ENCODE results near the gene LY86.
"Not testable (repeated sequence)": the region's sequence is repeated elsewhere in the genome, so short reads cannot be mapped to it uniquely, and the experiment has no call there.

Gene LY86

DNA sequence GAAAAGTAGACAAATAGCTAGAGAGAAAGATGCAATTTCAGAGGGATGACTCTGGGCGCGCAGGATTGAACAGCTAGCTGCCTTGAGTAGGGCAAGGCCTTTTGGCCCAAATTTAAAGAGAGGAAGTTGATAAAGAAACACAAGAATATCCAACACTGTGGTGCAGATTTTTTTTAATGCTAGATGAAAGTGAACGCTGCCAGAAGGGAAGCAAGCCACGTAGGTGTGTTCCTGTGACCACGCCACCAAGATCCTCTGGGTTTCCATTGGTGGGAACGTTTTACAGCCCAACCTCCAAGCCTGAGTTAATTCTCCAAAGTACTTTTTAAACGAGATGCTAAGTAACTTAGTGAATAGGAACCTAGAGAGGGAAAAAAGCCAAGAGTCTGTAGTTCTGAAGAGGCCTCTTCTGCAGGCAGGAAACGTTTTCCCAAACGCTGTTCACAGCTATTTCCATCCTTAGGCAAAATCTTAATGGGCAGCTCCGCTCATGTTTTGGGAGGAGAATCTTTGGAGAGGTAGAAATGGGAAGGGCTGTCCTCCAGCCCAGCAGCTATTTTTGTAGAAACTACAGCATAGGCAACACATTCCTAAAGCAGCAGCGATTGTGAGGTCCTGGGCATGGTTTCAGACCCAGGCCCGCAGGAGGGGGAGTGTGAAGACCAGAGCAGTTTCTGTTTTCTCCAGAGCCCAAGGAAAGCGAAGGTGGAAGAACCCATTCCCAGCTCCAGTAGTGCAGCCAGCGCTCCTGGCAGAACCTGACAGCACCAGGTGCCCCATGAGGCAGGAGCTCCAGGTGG is 8.2 kb downstream of the LY86 start:
- no peak for DNase-seq (ENCODE audit: low read depth)

DNA sequence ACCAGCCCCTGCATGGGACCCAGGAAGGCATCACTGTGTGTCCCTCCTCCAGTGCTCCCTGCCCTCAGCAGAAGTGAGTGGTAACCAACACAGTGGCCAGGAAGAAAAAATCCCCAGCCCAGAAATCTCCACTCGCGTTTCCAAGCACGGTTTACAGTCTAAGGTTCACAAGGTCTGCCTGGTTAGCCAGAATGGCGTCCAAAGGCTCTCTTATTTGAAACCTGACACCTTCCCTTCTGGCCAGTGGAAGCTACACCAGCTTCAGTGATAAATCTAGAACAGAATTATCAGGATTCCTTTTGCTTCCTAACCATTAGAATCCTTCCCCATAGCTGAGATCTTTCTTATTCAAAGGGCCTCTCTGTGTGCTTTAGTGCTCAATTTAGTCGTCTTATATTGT is 9.2 kb downstream of the LY86 start:
- DNase-seq (ENCODE audit: low read depth), result no peak

DNA sequence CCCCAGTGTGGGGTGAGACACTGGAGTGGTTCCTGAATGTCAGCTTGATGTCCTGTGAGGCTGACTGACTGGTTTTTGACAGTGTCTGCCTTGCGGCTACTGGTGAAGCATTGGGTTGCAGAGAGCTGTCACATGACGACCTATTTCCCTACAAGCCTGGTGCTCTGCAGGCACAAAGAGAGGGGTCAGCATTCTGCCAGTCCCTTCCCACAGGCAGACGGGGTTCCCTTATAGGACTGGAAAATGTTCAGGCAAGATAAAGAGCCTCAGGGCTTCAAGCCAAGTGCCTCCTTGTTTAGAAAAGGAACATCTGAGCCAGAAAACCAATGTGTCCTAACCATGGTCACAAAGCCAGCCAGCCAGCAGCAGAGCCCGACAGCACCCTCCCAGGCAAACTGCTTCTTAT is 11.0 kb downstream of the LY86 start:
- DNase-seq (ENCODE audit: low read depth), result no peak

GRCh38 chr6:6600875-6601274 is 12.4 kb downstream of the LY86 start:
- DNase-seq (ENCODE audit: low read depth), result no peak

DNA sequence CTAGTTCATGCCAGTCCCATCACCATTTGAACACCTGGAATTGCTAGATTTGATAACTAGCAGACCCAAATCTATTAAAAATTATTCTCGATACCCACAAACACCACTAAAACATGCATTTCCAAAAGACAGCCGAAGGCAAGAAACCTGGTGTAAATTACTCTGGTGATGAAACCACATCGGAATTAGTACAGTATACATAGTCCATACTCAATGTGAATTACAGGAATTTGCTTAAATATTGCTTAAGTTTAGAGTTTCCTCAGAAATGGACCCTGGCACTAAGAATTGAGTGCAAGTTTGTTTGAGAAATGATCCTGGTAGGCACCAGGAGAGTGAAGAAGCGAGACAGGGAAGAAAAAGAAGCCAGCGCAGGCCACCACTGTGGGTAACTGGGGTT is 13.7 kb downstream of the LY86 start:
- DNase-seq (ENCODE audit: low read depth), result no peak

DNA sequence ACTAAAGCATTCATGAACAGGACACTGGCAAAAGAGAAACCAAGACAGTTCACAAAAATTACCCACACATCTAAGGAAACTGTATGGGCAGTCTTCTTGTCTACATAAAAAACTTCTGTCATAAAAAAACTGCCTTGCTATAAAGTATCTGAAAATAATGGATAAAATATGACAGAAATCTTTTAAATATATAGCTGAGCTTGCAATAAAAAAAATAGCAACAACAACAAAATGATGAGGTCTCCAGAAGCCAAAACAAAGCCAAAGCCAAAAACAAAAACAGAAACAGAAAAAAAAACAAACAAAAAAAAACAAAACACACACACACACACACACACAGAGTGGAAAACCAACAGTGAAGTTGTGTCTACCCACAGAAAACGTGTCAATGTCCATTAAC is 14.8 kb downstream of the LY86 start:
- no peak for DNase-seq (ENCODE audit: low read depth)

GRCh38 chr6:6604015-6604414 is 15.5 kb downstream of the LY86 start:
- no peak for DNase-seq (ENCODE audit: low read depth)

- no peak for DNase-seq (ENCODE audit: low read depth)
These were observed 16.0 kb downstream of the LY86 start for GRCh38 chr6:6604566-6604965.

DNA sequence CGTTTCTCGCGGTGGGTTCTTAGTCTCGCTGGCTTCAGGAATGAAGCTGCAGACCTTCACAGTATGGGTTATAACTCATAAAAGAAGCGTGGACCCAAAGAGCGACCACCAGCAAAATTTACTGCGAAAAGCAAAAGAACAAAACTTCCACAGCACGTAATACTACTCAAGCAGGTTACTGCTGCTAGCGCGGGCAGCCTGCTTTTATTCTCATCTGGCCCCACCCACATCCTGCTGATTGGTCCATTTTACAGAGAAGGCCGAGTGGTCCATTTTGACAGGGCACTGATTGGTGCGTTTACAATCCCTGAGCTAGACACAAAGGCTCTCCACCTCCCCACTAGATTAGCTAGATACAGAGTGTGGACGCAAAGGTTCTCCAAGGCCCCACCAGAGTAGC is 17.4 kb downstream of the LY86 start:
- DNase-seq (ENCODE audit: low read depth), result no peak

DNA sequence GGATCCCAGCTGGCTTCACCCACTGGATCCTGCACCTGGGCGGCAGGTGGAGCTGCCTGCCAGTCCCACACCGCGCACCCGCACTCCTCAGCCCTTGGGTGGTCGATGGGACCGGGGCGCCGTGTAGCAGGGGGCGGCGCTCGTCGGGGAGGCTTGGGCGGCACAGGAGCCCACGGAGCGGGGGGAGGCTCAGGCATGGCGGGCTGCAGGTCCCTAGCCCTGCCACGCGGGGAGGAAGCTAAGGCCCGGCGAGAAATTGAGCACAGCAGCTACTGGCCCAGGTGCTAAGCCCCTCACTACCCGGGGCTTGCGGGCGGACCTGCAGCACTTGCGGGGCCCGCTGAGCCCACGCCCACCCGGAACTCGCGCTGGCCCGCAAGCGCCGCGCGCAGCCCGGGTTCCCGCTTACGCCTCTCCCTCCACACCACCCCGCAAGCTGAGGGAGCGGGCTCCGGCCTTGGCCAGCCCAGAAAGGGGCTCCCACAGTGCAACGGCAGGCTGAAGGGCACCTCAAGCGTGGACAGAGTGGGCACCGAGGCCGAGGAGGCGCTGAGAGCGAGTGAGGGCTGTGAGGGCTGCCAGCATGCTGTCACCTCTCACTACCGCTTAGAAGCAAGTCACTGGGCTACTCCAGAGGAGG is 18.0 kb downstream of the LY86 start:
- DNase-seq (ENCODE audit: low read depth), result not testable (repeated sequence)

DNA sequence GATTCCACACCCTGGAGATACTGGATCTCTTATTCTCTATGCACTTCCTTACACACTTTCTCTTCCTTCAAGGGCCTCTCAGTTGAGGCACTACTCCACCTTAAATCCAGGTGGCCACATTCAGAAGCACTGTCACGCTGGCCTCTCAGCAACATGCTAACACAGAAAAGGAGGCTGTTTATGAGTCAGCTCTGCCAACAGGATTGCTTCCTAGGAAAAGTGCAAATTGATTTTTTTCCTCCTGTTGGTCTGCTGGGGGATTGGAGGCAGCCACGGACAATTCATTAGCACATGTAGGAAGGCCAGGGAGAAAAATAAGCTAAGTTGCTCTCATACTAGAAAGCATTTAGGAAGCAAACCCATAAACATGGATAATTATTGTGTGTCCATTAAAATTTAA is 20.9 kb downstream of the LY86 start:
- no peak for DNase-seq (ENCODE audit: low read depth)

DNA sequence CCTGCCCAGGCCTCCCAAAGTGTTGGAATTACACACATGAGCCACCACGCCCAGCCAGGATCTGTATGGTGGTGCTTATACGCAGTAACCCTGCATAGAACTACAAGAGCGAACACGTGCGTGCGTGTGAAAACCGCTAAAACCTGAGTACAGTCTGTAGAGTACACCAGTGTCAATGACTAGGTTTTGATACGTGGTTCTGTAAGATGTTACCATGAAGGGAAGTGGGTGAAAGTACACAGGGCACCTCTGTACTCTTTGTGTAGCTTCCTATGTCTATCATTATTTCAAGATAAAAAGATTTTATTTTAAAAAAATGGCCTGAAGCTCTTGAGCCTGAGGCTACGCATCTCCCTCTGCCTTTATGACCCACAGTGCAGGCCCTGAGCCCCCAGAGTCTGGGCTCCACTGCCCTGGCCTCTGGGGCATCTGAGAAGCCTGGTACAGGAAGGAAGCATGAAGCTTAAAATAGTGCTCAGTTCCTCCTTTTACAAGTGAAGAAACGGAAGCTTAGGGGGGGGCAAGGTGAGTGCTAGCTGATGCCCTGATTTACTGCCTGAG is 21.6 kb downstream of the LY86 start:
- DNase-seq (ENCODE audit: low read depth), result no peak

GRCh38 chr6:6611486-6611885 is 23.0 kb downstream of the LY86 start:
- no peak for DNase-seq (ENCODE audit: low read depth)

GRCh38 chr6:6612308-6612707 is 23.8 kb downstream of the LY86 start:
- DNase-seq (ENCODE audit: low read depth), result no peak

GRCh38 chr6:6613103-6613718 is 24.7 kb downstream of the LY86 start:
- not testable (repeated sequence) for DNase-seq (ENCODE audit: low read depth)

DNA sequence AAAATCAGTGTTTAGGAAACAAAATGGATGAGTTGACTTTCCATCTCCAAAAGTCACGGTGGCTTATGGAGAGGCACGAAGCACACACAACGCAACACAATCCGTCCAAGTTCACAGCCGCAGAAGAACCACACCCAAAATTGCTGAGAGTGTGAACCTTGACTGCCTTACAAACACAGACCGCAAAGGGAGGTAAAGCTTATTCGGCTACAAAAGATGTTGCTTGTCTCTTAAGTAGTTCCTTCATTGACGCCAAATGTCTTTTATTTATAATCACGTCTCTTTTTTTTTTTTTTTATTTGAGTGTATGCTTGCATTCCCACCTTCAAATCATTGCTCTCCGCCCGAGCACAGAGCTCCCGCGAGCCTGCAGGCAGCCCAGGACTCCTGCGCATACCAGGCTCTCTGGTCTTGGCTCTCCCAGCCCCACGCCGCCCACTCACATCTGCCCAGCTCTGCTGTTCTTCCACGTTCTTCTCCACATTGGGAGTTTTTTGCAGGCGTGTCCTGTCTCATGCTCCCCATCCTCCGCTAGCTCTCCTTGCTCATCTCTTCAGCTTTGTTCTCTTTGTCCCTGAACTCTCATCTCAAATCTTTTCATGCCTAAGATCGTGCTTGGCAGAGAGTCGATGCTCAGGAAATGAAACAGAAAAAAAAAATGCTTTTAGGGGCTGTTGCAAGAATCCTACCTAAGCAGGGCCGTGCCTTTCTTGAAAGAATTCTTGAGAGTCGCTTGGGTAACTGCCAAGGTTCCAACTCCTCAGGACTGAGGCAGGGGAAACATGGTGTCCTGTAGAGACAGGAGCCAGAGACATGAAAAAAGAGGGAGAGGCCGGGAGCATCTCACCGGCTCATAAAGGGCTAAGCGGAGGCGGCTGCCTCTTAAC is 25.8 kb downstream of the LY86 start:
- DNase-seq (ENCODE audit: low read depth), result no peak

GRCh38 chr6:6614983-6615349 is 26.4 kb downstream of the LY86 start:
- DNase-seq (ENCODE audit: low read depth), result no peak

- no peak for DNase-seq (ENCODE audit: low read depth)
These were observed 28.1 kb downstream of the LY86 start for GRCh38 chr6:6616656-6617055.

- no peak for DNase-seq (ENCODE audit: low read depth)
These were observed 30.7 kb downstream of the LY86 start for GRCh38 chr6:6619021-6619794.

DNA sequence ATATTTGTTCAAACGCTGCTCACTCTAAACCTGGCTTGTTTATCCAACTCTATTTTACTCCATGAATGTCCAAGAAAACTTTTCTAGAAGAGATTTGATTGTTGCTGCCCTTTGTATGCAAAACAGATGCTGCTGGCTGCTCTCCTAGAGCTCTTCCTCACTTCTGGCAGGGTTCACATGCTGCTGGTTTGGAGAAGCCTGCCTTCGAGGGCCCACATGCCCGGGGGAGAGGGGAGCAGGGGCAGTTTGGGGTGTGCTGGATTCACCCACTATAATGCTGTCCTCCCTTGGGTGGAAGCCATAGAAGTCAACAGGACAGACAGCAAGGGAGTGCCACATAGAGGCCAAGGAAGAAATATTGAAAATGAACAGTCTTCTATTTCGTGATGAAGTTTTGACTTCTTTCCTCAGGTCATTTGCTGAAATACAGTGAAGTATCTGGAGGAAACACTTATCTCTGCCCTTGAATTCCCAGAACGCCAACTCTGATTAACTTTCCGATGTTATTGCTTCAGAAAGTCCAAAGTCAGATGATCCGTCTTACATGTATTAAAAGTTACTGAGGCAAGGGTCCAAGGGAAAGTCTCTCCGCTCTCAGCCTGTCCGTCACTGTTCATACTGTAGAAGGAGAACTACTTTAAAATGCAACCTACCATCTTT is 32.4 kb downstream of the LY86 start:
- DNase-seq (ENCODE audit: low read depth), result no peak

DNA sequence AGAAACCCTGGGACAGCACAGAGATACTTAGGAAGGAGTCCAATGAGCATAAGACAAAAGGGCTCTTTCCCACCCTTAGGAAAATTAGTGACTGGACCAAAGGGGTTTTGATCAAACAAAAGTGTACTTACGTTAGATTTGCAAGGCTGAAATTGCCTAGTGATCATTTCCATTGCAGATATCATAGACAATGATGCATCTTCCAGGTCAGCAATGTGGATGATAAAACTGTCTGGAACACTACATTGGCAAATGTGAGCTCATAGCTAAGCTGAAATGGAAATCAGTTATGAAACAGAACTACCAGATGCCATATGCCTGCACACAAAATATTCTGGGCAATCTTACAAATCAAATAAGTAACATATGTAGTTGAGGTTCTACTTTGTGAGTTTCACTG is 34.0 kb downstream of the LY86 start:
- DNase-seq (ENCODE audit: low read depth), result no peak
